GM12878 (cell line): ENCODE measurements around the gene RAP1GAP2. TPM values are rescaled to one million over a fixed set of nuclear protein-coding genes. Genes with fewer than 3 reads are reported as not detected.

Experiments
- ATAC-seq: fragments of 200-7000 bp; cut with Tn5 transposase; 3 replicates; pipeline ENCODE4 v1.9.1; 2020; ENCODE audit warnings: mild to moderate bottlenecking, moderate library complexity
- BruUV-seq: library from RNA; stranded (reverse); fragments of 400-500 nt; replicated peaks from 2 replicates; lab custom pipeline; 2021; lab: Mats Ljungman, UMichigan
- CTCF ChIA-PET: fragments of 300-600 bp; sonication (Branson Sonifier 250); formaldehyde crosslinking; extraction: SDS; loops from one replicate; lab custom pipeline; 2021; ENCODE audit warnings: inconsistent platforms; lab: Yijun Ruan, JAX
- POLR2A ChIA-PET: fragments of 350-600 bp; formaldehyde crosslinking; extraction: SDS; loops from one replicate; lab custom pipeline; 2021; ENCODE audit warnings: inconsistent platforms; lab: Charles Lee
- RAD21 ChIA-PET: fragments of 300-600 bp; sonication (Branson Sonifier 250); formaldehyde crosslinking; loops from one replicate; lab custom pipeline; 2023; ENCODE audit warnings: antibody characterized with exemption; ENCODE audit not compliant: unreplicated experiment; lab: Charles Lee
- SMC1A ChIA-PET: fragments of 300-600 bp; sonication (Branson Sonifier 250); formaldehyde crosslinking; loops from one replicate; lab custom pipeline; 2023; ENCODE audit not compliant: unreplicated experiment, uncharacterized antibody; lab: Charles Lee
- DNase-seq: peaks from one replicate; pipeline ENCODE4 v3.0.0-alpha.2; 2011; ENCODE audit warnings: low read depth, low spot score
- FAIRE-seq: peaks from 3 replicates; lab custom pipeline; 2011; peaks lifted over from hg19 to GRCh38; lab: Jason Lieb, UNC
- H2AFZ ChIP-seq: 2 replicates; pipeline ENCODE4 v1.6.0; 2011; ENCODE audit warnings: low read depth, low read length, control low read depth; ENCODE audit not compliant: control insufficient read depth
- H3K27ac ChIP-seq: 2 replicates; pipeline ENCODE4 v1.5.1; 2011; ENCODE audit warnings: control low read depth; ENCODE audit not compliant: control insufficient read depth, insufficient read depth
- H3K27me3 ChIP-seq, 2 experiments: replicated peaks in 1 of 2; 2 replicates each; pipeline versions ENCODE4 v1.6.0 to v1.6.1; 2011; ENCODE audit warnings: low read length in 1 of 2; ENCODE audit not compliant: control insufficient read depth in 2 of 2, insufficient read depth in 2 of 2
- H3K36me3 ChIP-seq, 2 experiments: 2 replicates each; pipeline ENCODE4 v1.5.1; 2011; ENCODE audit warnings: low read length in 1 of 2; ENCODE audit not compliant: control insufficient read depth in 2 of 2, insufficient read depth in 2 of 2
- H3K4me1 ChIP-seq: 2 replicates; pipeline ENCODE4 v1.6.1; 2011; ENCODE audit warnings: mild to moderate bottlenecking, low read length, moderate library complexity, mixed read lengths; ENCODE audit not compliant: control insufficient read depth, insufficient read depth
- H3K4me2 ChIP-seq: 2 replicates; pipeline ENCODE4 v1.6.0; 2011; ENCODE audit warnings: control low read depth; ENCODE audit not compliant: control insufficient read depth, insufficient read depth
- H3K4me3 ChIP-seq: fragments of 200-600 bp; sonication (generic); 2 replicates; pipeline ENCODE4 v1.5.1; 2016
- H3K79me2 ChIP-seq: 2 replicates; pipeline ENCODE4 v1.6.0; 2011; ENCODE audit warnings: low read length; ENCODE audit not compliant: control insufficient read depth, insufficient read depth
- H3K9ac ChIP-seq: 2 replicates; pipeline ENCODE4 v1.8.0; 2011; ENCODE audit warnings: low read length, control low read depth, mixed read lengths; ENCODE audit not compliant: control insufficient read depth, insufficient read depth
- H3K9me3 ChIP-seq: replicated peaks from 3 replicates; pipeline ENCODE4 v1.5.1; 2011; ENCODE audit warnings: mild to moderate bottlenecking, low read length; ENCODE audit not compliant: control insufficient read depth, insufficient read depth
- H4K20me1 ChIP-seq: 2 replicates; pipeline ENCODE4 v1.6.0; 2011; ENCODE audit not compliant: control insufficient read depth, insufficient read depth
- ETV6 ChIP-seq, 2 experiments: fragments of 450-650 bp in 1 of 2; IDR thresholded peaks in 1 of 2; conservative IDR thresholded peaks in 1 of 2; 2 replicates each; pipeline ENCODE4 v1.6.1; 2014; ENCODE audit warnings: antibody characterized with exemption in 1 of 2, borderline replicate concordance in 1 of 2, low read depth in 1 of 2, mild to moderate bottlenecking in 1 of 2, moderate library complexity in 1 of 2
- MXI1 ChIP-seq: fragments of 150-350 bp; IDR thresholded peaks from 2 replicates; pipeline ENCODE4 v1.6.1; 2011; ENCODE audit warnings: low read depth, mild to moderate bottlenecking, inconsistent platforms, low read length, improper control_type of control experiment
- WGBS: methylation state at CpG from one replicate; pipeline ENCODE4 v1.1.6; 2016; ENCODE audit warnings: low lambda C conversion rate; ENCODE audit not compliant: insufficient replicate concordance, insufficient coverage; ENCODE audit errors: missing lambda C conversion rate; 5-methylcytosine and 5-hydroxymethylcytosine counted together
- in situ Hi-C: fragments of 300-500 bp; cut with MboI; formaldehyde crosslinking; loops from 9 replicates; pipeline ENCODE4 v1.14.3; 2018; ENCODE audit warnings: mixed read lengths
- intact Hi-C: fragments of 100-400 bp; cut with micrococcal nuclease; formaldehyde crosslinking; loops from one replicate; pipeline ENCODE4 v1.14.2; 2022; ENCODE audit not compliant: unreplicated experiment
- polyA plus RNA-seq, 11 experiments: library from polyadenylated mRNA; depleted of rRNA in 4 of 11; unstranded in 6 of 11; stranded (reverse) in 5 of 11; fragments of >200 nt; fragmentation: Nextera tagmentation in 4 of 11; fragmentation: Illumina TruSeq in 1 of 11; extraction: Ambion mirVana in 4 of 11; extraction: Trizol in 1 of 11; gene quantifications; 1 replicate in 1 of 11; 2 replicates in 10 of 11; pipeline versions ENCODE4 v1.2.1 to v1.2.3, GENCODE V29; 2011 to 2016; ENCODE audit warnings: inconsistent platforms in 2 of 11, missing spikeins in 2 of 11, low read depth in 1 of 11
- total RNA-seq, 4 experiments: library from RNA; depleted of rRNA in 3 of 4; stranded (reverse); fragments of >200 nt in 3 of 4; fragmentation: Illumina TruSeq in 1 of 4; extraction: Trizol in 1 of 4; gene quantifications; 2 replicates each; pipeline versions ENCODE4 v1.2.1 to v1.2.3, GENCODE V29; 2013 to 2021

Gene RAP1GAP2
- total and polyA plus RNA-seq, 10 of the 15 experiments (the other 5 are each of a cell fraction or from before 2014, with no cell fraction given): 0.03 to 0.95 (median 0.49) TPM; not detected in 2

GRCh38 chr17:2758870-2759269 is 37.4 kb upstream of the RAP1GAP2 start:
- no peaks in the 10 kb centered on the region for H3K9me3 ChIP-seq
- no peaks in the 10 kb centered on the region; a peak in 2 of 4 replicates for H3K27me3 ChIP-seq
- H3K4me3 ChIP-seq: no peak overlapping the region
- CTCF ChIA-PET: no interaction called here
- no peaks in the 10 kb centered on the region for H4K20me1 ChIP-seq
- in situ Hi-C loops (no loop called here), intact Hi-C loops (no loop called here)
- no TSS peak for BruUV-seq
- no peak for FAIRE-seq
- WGBS: 7% methylated on average over 4 of the region's 4 CpGs
- no peak overlapping the region for H3K4me2 ChIP-seq
- H3K36me3 ChIP-seq: no peaks in the 10 kb centered on the region
- SMC1A ChIA-PET: no interaction called here
- no peak for DNase-seq
- ATAC-seq: no peak
- H3K27ac ChIP-seq: no peak overlapping the region
- H3K9ac ChIP-seq: no peak overlapping the region
- no peaks in the 10 kb centered on the region for H3K79me2 ChIP-seq
- RAD21 ChIA-PET: no interaction called here
- no peak for TF ChIP-seq ETV6 (conservative IDR thresholded peaks at IDR 0.05 in 1 of 2, IDR thresholded peaks at IDR 0.05 in 1 of 2; ENCODE audit: borderline replicate concordance in 1 of 2, low read depth in 1 of 2)
- POLR2A ChIA-PET: no interaction called here
- no peaks in the 10 kb centered on the region for H3K4me1 ChIP-seq
- H2AFZ ChIP-seq: no peak overlapping the region

- FAIRE-seq (no peak), ATAC-seq (no peak)
- intact Hi-C loops (no loop called here), in situ Hi-C loops (no loop called here)
- Histone ChIP-seq H3K79me2 (no peaks in the 10 kb centered on the region), H3K4me1 (no peaks in the 10 kb centered on the region), H4K20me1 (no peaks in the 10 kb centered on the region), H3K27ac (no peak overlapping the region), H3K27me3 (no peaks in the 10 kb centered on the region; a peak in 1 of 4 replicates)
- ChIA-PET CTCF (no interaction called here), POLR2A (no interaction called here)
- TF ChIP-seq MXI1: no peak
- TF ChIP-seq, all 136 proteins: peak for 0
- H2AFZ ChIP-seq: no peak overlapping the region
- no peak overlapping the region for H3K4me3 ChIP-seq
- no peak overlapping the region for H3K9ac ChIP-seq
- RAD21 ChIA-PET: no interaction called here
- DNase-seq: no peak
- SMC1A ChIA-PET: no interaction called here
- no peaks in the 10 kb centered on the region for H3K9me3 ChIP-seq
- 49% methylated on average over 12 of the region's 12 CpGs for WGBS
- no TSS peak for BruUV-seq
- H3K36me3 ChIP-seq: no peaks in the 10 kb centered on the region
- no peak overlapping the region for H3K4me2 ChIP-seq
Observed at GRCh38 chr17:2770129-2770528, 26.1 kb upstream of the RAP1GAP2 start.
